HCT116 (cell line): Measurements from ENCODE around the gene RIOK2. TPM values are rescaled to one million over a fixed set of nuclear protein-coding genes. Genes with fewer than 3 reads are reported as not detected.

Experiments
- ATAC-seq: fragments of 200-7000 bp; cut with Tn5 transposase; 2 replicates; pipeline ENCODE4 v1.9.1; 2020; ENCODE audit warnings: mild to moderate bottlenecking, moderate library complexity
- BruUV-seq: library from RNA; stranded (reverse); fragments of 400-500 nt; replicated peaks from 2 replicates; lab custom pipeline; 2021; lab: Mats Ljungman, UMichigan
- CTCF ChIA-PET: fragments of 300-600 bp; sonication (Branson Sonifier 250); formaldehyde crosslinking; loops from one replicate; lab custom pipeline; 2021; ENCODE audit warnings: antibody characterized with exemption; lab: Charles Lee
- POLR2A ChIA-PET: fragments of 300-600, 350-600 bp; sonication (Branson Sonifier 250); formaldehyde crosslinking; loops from one replicate; lab custom pipeline; 2021; ENCODE audit warnings: antibody characterized with exemption; lab: Charles Lee
- RAD21 ChIA-PET, 2 experiments: fragments of 300-600 bp; sonication (Branson Sonifier 250); formaldehyde crosslinking; loops; one replicate each; lab custom pipeline; 2023; ENCODE audit warnings: low total read pairs in 2 of 2; ENCODE audit not compliant: uncharacterized antibody in 2 of 2, unreplicated experiment in 2 of 2, low non-redundant PET in 1 of 2; lab: Charles Lee
- DNase-seq: peaks from one replicate; pipeline ENCODE4 v3.0.0-alpha.2; 2010; ENCODE audit warnings: low read depth, low spot score
- H2AFZ ChIP-seq: fragments of 200-600 bp; shearing (Covaris generic), sonication (generic); 2 replicates; pipeline ENCODE4 v1.6.1; 2017; ENCODE audit warnings: low read depth, mixed run types, mixed read lengths, antibody characterized with exemption, low read length; ENCODE audit not compliant: poor library complexity, severe bottlenecking
- H3K27ac ChIP-seq: 2 replicates; pipeline ENCODE4 v1.5.1; 2012; ENCODE audit warnings: low read depth, low read length
- H3K27me3 ChIP-seq: fragments of 200-600 bp; sonication (generic); 2 replicates; pipeline ENCODE4 v1.6.1; 2016; ENCODE audit warnings: mixed run types, low read length, mixed read lengths; ENCODE audit not compliant: insufficient read depth
- H3K36me3 ChIP-seq, 2 experiments: fragments of 200-500 bp in 1 of 2; fragments of 200-600 bp in 1 of 2; sonication (Bioruptor generic) in 1 of 2; sonication (generic) in 1 of 2; 2 replicates each; pipeline versions ENCODE4 v1.5.1 to v1.6.1; 2014 to 2016; ENCODE audit warnings: low read length in 2 of 2, inconsistent platforms in 1 of 2, mixed read lengths in 1 of 2, mixed run types in 1 of 2; ENCODE audit not compliant: insufficient read depth in 2 of 2, control insufficient read depth in 1 of 2
- H3K4me1 ChIP-seq, 2 experiments: fragments of 200-600 bp in 1 of 2; sonication (generic) in 1 of 2; 2 replicates each; pipeline versions ENCODE4 v1.5.1 to v1.6.1; 2012 to 2017; ENCODE audit warnings: low read length in 2 of 2, inconsistent platforms in 1 of 2, mild to moderate bottlenecking in 1 of 2, mixed read lengths in 1 of 2, mixed run types in 1 of 2, moderate library complexity in 1 of 2; ENCODE audit not compliant: insufficient read depth in 2 of 2, control insufficient read depth in 1 of 2
- H3K4me2 ChIP-seq: fragments of 200-600 bp; sonication (generic); 2 replicates; pipeline ENCODE4 v1.6.1; 2017; ENCODE audit warnings: mixed run types, low read length, mixed read lengths
- H3K4me3 ChIP-seq, 2 experiments: fragments of 200-600 bp in 1 of 2; sonication (generic) in 1 of 2; replicated peaks in 1 of 2; 2 replicates each; pipeline ENCODE4 v1.5.1; 2011 to 2016; ENCODE audit warnings: low read length in 2 of 2, control low read depth in 1 of 2, low read depth in 1 of 2, mild to moderate bottlenecking in 1 of 2, mixed read lengths in 1 of 2, mixed run types in 1 of 2
- H3K79me2 ChIP-seq: fragments of 200-600 bp; sonication (generic); 2 replicates; pipeline ENCODE4 v1.6.1; 2017; ENCODE audit warnings: mild to moderate bottlenecking, mixed run types, low read length, moderate library complexity, mixed read lengths; ENCODE audit not compliant: insufficient read depth
- H3K9ac ChIP-seq: fragments of 200-600 bp; sonication (generic); 2 replicates; pipeline ENCODE4 v1.6.1; 2016; ENCODE audit warnings: low read length, mixed read lengths
- H3K9me2 ChIP-seq: fragments of 200-600 bp; sonication (generic), shearing (Covaris generic); 2 replicates; pipeline ENCODE4 v1.6.1; 2017; ENCODE audit warnings: mixed run types, mild to moderate bottlenecking, moderate library complexity; ENCODE audit not compliant: insufficient read depth
- H3K9me3 ChIP-seq, 2 experiments: fragments of 200-500 bp in 1 of 2; fragments of 200-600 bp in 1 of 2; sonication (Bioruptor generic) in 1 of 2; sonication (generic) in 1 of 2; 2 replicates each; pipeline ENCODE4 v1.6.1; 2014 to 2017; ENCODE audit warnings: low read length in 2 of 2, mixed read lengths in 2 of 2, inconsistent platforms in 1 of 2, low read depth in 1 of 2, mild to moderate bottlenecking in 1 of 2, mixed run types in 1 of 2, moderate library complexity in 1 of 2; ENCODE audit not compliant: control insufficient read depth in 1 of 2, insufficient read depth in 1 of 2
- H4K20me1 ChIP-seq: fragments of 200-600 bp; sonication (generic), shearing (Covaris generic); 2 replicates; pipeline ENCODE4 v1.6.1; 2017; ENCODE audit warnings: mixed run types, mild to moderate bottlenecking, moderate library complexity; ENCODE audit not compliant: insufficient read depth
- CTCF ChIP-seq, 3 experiments: fragments of 200-600 bp in 1 of 3; sonication (generic) in 1 of 3; IDR thresholded peaks in 2 of 3; conservative IDR thresholded peaks in 1 of 3; 2 replicates each; pipeline ENCODE4 v1.5.1; 2012 to 2017; ENCODE audit warnings: low read depth in 2 of 3, low read length in 2 of 3, antibody characterized with exemption in 1 of 3, borderline replicate concordance in 1 of 3, control low read depth in 1 of 3, mild to moderate bottlenecking in 1 of 3, mixed read lengths in 1 of 3, mixed run types in 1 of 3, moderate library complexity in 1 of 3; ENCODE audit not compliant: insufficient read depth in 1 of 3
- EGR1 ChIP-seq: IDR thresholded peaks from 2 replicates; pipeline ENCODE4 v1.6.1; 2012; ENCODE audit warnings: low read depth
- ELF1 ChIP-seq: IDR thresholded peaks from 2 replicates; pipeline ENCODE4 v1.6.1; 2012; ENCODE audit warnings: low read depth, borderline replicate concordance
- JUND ChIP-seq: IDR thresholded peaks from 2 replicates; pipeline ENCODE4 v1.6.1; 2012
- MAX ChIP-seq: IDR thresholded peaks from 2 replicates; pipeline ENCODE4 v1.6.1; 2012
- POLR2AphosphoS5 ChIP-seq: IDR thresholded peaks from 2 replicates; pipeline ENCODE4 v1.6.1; 2011; ENCODE audit warnings: mild to moderate bottlenecking, low read depth, low read length, moderate library complexity
- SIN3A ChIP-seq: IDR thresholded peaks from 2 replicates; pipeline ENCODE4 v1.6.1; 2012; ENCODE audit warnings: low read depth
- SRF ChIP-seq: IDR thresholded peaks from 2 replicates; pipeline ENCODE4 v1.6.1; 2012; ENCODE audit warnings: low read depth
- TCF7L2 ChIP-seq: IDR thresholded peaks from 2 replicates; pipeline ENCODE4 v1.7.0; 2011; ENCODE audit warnings: borderline replicate concordance, inconsistent platforms; ENCODE audit not compliant: insufficient read depth, insufficient read length; ENCODE audit errors: extremely low read depth
- ZBTB33 ChIP-seq: IDR thresholded peaks from 2 replicates; pipeline ENCODE4 v1.6.1; 2011; ENCODE audit warnings: mild to moderate bottlenecking, low read length, moderate library complexity; ENCODE audit not compliant: insufficient replicate concordance; ENCODE audit errors: extremely low read depth
- ZFX ChIP-seq: fragments of 450-650 bp; IDR thresholded peaks from 2 replicates; pipeline ENCODE4 v1.6.1; 2017
- ZNF274 ChIP-seq: fragments of 200-500 bp; sonication (Bioruptor generic); IDR thresholded peaks from 2 replicates; pipeline ENCODE4 v1.6.1; 2014; ENCODE audit warnings: mild to moderate bottlenecking, low read depth, low read length, inconsistent platforms
- intact Hi-C: fragments of 100-400 bp; cut with micrococcal nuclease; formaldehyde crosslinking; loops from 2 replicates; pipeline ENCODE4 v1.10.0; 2022
- total RNA-seq: library from RNA; stranded (reverse); gene quantifications from one replicate; pipeline ENCODE4 v1.2.1, GENCODE V29; 2021; ENCODE audit not compliant: unreplicated experiment
- TF ChIP-seq, protein P1 (sequence below): IDR thresholded peaks from 2 replicates; pipeline ENCODE4 v1.6.1; 2012

RIOK2 gene
- total RNA-seq, 1 experiment from 2014 or later, result 27.1 TPM

DNA sequence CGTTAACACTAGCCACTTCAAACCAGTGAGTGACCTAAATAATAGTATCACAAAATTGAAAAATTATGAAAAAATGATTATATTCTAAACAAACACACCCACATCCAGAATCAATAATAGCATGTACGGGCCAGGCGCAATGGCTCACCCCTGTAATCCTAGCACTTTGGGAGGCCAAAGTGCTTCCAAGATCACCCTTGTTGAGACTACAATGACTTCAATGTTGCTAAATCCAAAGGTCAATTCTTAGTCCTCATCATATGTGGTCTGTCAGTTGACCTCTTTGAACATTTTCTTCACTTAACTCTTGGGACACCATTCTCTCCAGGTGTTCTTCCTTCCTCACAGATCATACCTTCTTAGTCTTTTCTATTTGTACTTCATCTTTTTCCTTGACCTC lies 11.3 kb downstream of the RIOK2 start (continued):
- TF ChIP-seq CTCF (IDR thresholded peaks at IDR 0.05 in 2 of 3, conservative IDR thresholded peaks at IDR 0.05 in 1 of 3; ENCODE audit: borderline replicate concordance in 1 of 3, insufficient read depth in 1 of 3, low read depth in 2 of 3, low read length in 2 of 3), result no peak
- no peak for TF ChIP-seq ZBTB33
- no peak for TF ChIP-seq JUND

- CTCF ChIA-PET, result interaction anchor here (2.0 kb wide), 1 partner anchor 415 kb away, joined by 6 read pairs; no protein-coding TSS in a partner anchor
- intact Hi-C loops, result no loop called here
- BruUV-seq, result no TSS peak
These were observed 15.6 kb downstream of the RIOK2 start for GRCh38 chr5:97167435-97167834.

More at GRCh38 chr5:97167435-97167834, 15.6 kb downstream of the RIOK2 start:
- no peak overlapping the region for H3K4me3 ChIP-seq
- H2AFZ ChIP-seq, result no peak overlapping the region
- H3K27me3 ChIP-seq, result no peaks in the 10 kb centered on the region
- no peaks in the 10 kb centered on the region for H4K20me1 ChIP-seq
- no peaks in the 10 kb centered on the region for H3K9me3 ChIP-seq
- no peaks in the 10 kb centered on the region; the same call in 1 of the 2 replicates for H3K79me2 ChIP-seq
- no peak overlapping the region for H3K27ac ChIP-seq
- peaks cover 7 to 9% of the 10 kb centered on the region in 2 experiments; a peak in 3 of 4 replicates for H3K4me1 ChIP-seq
- no peak for DNase-seq
- H3K36me3 ChIP-seq, result peaks cover 26 to 30% of the 10 kb centered on the region in 2 experiments; a peak in 3 of 4 replicates
- no peak for ATAC-seq
- no peak overlapping the region for H3K4me2 ChIP-seq
- POLR2A ChIA-PET, result interaction anchor here (0.6 kb wide), 1 partner anchor 167 kb away, joined by 3 read pairs; no protein-coding TSS in a partner anchor
- H3K9me2 ChIP-seq, result no peaks in the 10 kb centered on the region
- TF ChIP-seq TCF7L2 (no peak), POLR2AphosphoS5 (no peak), SIN3A (no peak), SRF (no peak), EGR1 (no peak), ZNF274 (no peak), ZFX (no peak), MAX (no peak), ELF1 (no peak)
- TF ChIP-seq, protein P1, sequence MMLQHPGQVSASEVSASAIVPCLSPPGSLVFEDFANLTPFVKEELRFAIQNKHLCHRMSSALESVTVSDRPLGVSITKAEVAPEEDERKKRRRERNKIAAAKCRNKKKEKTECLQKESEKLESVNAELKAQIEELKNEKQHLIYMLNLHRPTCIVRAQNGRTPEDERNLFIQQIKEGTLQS, result no peak
- H3K9ac ChIP-seq, result no peak overlapping the region
- RAD21 ChIA-PET, result no interaction called here
